GM18909 (cell line): Measurements from ENCODE around the gene NABP2.

Experiments used
- ATAC-seq: cut with Tn5 transposase; IDR thresholded peaks from one replicate; pipeline ENCODE4 v1.9.1; 2021; ENCODE audit warnings: mild to moderate bottlenecking; ENCODE audit not compliant: unreplicated experiment, poor library complexity

Gene NABP2

DNA sequence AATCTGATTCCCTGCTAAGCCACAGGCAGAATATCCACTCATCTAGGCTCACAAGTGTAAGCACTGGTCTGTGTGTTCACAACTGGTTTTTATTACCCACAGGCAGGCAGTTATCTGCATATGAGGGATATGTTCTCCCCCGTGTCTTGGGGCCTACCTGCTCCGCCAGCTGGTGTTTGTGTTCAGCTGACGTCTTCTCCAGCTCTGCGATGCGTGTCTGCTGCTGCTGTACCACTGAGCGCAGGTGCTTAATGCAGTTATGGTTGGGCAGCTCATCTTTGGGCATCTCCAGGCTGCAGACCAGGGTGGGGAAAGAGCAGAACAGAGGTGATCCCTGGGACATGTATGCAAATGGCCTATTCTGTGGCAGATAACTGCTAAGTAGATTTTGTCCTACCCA is 16.1 kb upstream of the NABP2 start:
- ATAC-seq: no peak

DNA sequence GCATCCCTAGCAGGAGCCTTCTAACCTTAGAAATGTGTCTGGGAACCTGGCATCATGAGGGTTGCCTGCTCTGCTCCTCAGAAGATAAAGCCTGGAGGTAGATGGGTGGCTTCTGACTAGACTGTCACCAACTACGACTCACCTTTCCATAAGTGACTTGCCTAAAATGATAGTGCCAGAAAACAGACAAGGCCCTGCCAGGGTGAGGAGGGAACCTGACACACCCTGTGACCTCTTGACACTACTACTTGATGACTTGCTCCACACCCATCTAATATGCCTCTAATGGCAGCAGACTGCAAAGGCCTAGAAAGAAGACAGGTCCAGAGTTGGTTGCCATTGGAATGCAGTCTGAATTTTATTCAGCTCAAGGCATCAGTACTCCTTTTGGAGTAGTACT is 11.8 kb upstream of the NABP2 start:
- ATAC-seq: no peak

GRCh38 chr12:56213878-56214277 is 10.3 kb upstream of the NABP2 start:
- no peak for ATAC-seq

DNA sequence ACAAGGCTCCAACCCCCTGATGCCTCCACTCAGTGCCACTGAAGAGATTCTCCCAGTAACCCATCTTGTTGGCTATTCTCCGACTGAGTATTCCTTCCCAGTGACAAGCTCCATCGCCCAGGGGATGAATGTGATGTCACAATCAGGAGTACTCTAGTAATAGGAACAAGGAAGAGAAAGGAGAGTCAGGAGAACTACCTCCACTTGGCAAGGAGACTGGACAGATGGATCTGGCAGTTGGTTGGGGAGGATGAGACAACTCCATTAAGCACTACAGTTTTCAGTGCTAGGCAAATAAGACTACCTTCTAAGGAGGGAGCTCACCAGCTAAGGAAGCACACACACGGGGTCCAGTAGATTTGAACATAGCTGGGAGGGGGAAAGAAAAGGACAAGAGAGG is 7.7 kb upstream of the NABP2 start:
- no peak for ATAC-seq

- ATAC-seq: no peak
These were observed 4.3 kb upstream of the NABP2 start for GRCh38 chr12:56219840-56220239.

DNA sequence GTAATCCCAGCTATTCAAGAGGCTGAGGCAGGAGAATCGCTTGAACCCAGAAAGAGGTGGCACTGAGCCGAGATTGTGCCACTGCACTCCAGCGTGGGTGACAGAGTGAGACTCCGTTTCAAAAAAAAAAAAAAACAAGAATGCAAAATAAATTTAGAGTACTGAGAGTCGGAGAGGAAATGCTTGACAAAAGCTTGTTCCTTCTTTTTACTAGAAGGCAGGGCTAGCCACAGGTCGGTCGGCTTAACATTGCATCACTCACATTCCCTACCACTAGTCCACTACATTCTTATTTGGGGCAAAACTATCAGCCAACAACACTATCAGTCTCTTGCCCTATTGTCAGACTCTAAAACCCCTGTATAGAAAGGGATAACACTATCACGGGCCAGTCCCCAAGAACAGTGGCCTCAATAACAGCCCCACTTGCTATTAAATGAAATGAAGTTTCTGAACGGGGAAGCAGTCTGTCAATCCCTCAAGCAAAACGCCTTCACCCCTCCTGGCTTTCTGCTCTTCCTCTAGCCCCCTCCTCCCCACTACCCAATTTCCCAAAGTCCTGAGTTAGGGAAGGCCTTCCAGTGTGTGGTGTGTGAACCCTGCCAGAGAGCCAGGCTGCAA is 3.4 kb upstream of the NABP2 start:
- ATAC-seq: no peak

GRCh38 chr12:56221232-56221756 is 2.8 kb upstream of the NABP2 start:
- ATAC-seq: peak; percentile 28

- ATAC-seq: peak; percentile 82
These were observed 2.2 kb upstream of the NABP2 start, which contains the start of gene RNF41 for GRCh38 chr12:56221757-56222530. TSS of gene RNF41 (minus strand) at chr12:56221922. CDS start at chr12:56214047, 7,875 bp downstream.

DNA sequence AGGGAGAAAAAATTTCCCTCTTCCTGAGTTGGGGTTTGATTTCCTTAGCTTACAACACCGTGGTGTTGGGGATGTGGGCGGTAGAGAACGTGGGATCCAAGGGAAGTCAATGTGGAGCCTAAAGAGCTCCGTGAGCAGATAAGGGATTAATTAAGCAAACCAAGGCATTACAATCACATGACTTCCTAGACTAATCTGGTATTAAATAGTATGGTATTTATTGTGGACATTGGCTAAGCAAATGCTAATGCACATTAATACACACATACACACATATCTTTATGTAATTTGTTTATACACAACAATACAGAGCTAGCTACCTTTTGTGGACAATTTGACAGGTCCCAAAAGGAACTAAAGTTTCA is 1.6 kb upstream of the NABP2 start:
- no peak for ATAC-seq

GRCh38 chr12:56223571-56224101 is 506 bp upstream of the NABP2 start:
- no peak for ATAC-seq

GRCh38 chr12:56224954-56225353 is 812 bp downstream of the NABP2 start:
- no peak for ATAC-seq

- no peak for ATAC-seq
These were observed 4.9 kb downstream of the NABP2 start for GRCh38 chr12:56229082-56229481.

GRCh38 chr12:56229916-56230431 is 5.8 kb downstream of the NABP2 start, which contains the start of gene SLC39A5:
TSS of gene SLC39A5 (plus strand) at chr12:56230051. CDS start at chr12:56231275, 1,224 bp downstream.
- no peak for ATAC-seq

DNA sequence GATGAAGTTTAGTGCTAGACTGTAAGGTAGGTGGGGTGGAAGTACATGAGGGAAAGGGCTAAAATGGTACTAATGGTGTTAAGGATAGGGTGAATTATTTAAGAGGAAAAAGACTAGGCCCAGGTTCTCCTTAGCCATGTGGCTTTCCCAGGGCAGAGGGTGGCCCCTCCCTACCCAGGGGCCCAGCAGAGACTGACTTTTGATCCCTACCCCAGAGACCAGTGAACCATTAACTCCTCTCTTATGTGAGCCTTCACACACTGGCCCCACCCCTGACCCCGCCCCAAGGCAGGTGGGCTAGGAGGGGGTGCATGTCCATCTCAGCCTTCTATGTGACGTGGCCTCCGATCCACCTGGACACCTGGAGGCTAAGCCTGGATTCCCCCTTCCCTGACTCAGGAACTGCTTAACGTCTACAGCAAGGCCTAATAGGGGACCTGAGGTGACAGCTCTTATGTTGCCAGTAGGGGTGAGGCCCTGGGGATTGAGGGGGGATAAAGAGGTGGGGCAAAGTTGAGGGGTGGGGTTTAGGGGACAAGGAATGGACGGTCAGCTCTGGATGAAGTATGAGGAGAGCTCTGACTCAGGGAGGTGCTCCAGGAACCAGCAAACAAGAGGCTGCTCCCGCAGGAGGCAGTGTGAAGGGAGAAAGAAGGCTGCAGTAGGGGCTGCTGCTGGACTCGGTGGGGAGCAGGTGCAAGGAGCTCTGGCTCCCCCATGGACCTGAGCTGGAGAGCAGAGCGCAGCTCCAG is 6.5 kb downstream of the NABP2 start:
- ATAC-seq: no peak

DNA sequence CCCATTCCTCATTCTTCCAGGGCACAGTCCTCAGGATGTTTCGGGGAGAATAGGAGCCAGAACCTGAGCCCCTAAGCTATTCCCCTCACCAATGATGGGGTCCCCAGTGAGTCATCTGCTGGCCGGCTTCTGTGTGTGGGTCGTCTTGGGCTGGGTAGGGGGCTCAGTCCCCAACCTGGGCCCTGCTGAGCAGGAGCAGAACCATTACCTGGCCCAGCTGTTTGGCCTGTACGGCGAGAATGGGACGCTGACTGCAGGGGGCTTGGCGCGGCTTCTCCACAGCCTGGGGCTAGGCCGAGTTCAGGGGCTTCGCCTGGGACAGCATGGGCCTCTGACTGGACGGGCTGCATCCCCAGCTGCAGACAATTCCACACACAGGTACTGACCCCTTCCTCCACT is 7.0 kb downstream of the NABP2 start:
- ATAC-seq: no peak

GRCh38 chr12:56234746-56235436 is 10.7 kb downstream of the NABP2 start:
- no peak for ATAC-seq

- ATAC-seq: no peak
These were observed 11.9 kb downstream of the NABP2 start for GRCh38 chr12:56236091-56236490.

DNA sequence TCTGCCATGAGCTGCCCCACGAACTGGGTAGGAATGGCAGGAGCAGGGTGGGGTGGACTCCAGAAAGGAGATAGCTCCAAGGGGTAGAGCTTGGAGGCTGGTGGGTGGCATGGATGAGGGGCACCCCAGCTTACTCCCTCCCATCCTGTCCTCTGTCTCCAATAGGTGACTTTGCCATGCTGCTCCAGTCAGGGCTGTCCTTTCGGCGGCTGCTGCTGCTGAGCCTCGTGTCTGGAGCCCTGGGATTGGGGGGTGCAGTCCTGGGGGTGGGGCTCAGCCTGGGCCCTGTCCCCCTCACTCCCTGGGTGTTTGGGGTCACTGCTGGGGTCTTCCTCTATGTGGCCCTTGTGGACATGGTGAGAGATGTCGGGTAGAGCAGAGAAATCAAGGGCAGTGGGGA is 12.8 kb downstream of the NABP2 start:
- no peak for ATAC-seq

DNA sequence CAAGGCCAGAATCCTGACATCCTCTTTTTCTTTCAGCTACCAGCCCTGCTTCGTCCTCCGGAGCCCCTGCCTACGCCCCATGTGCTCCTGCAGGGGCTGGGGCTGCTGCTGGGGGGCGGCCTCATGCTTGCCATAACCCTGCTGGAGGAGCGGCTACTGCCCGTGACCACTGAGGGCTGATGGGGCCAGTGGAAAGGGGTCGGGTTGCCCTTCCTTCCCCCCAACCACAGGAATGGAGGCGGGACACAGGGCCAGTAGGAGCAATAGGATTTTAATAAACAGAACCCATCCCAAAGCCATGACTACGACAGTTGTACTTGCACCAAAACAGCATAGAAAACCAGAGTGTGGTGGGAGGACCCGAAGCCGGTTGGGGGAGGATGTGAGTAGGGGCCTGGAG is 13.4 kb downstream of the NABP2 start:
- no peak for ATAC-seq
